GM23338 (cell line): ENCODE results near the gene CPLX4. TPM values are rescaled to one million over a fixed set of nuclear protein-coding genes. Genes with fewer than 3 reads are reported as not detected.

ENCODE experiments used
- ATAC-seq: fragments of 200-7000 bp; cut with Tn5 transposase; 3 replicates; pipeline ENCODE4 v1.9.1; 2020
- DNase-seq: peaks from one replicate; pipeline ENCODE4 v3.0.0-alpha.2; 2015; ENCODE audit warnings: low spot score
- H2AFZ ChIP-seq: fragments of 200-600 bp; sonication (generic); 2 replicates; pipeline ENCODE4 v1.8.0; 2016; ENCODE audit warnings: antibody characterized with exemption, mild to moderate bottlenecking, moderate library complexity
- H3F3A ChIP-seq: fragments of 200-600 bp; sonication (generic); replicated peaks from 2 replicates; pipeline ENCODE4 v1.8.0; 2017; ENCODE audit warnings: antibody characterized with exemption, mixed run types, low read depth
- H3K27ac ChIP-seq: fragments of 200-600 bp; sonication (generic); 2 replicates; pipeline ENCODE4 v1.6.1; 2016; ENCODE audit warnings: low read depth
- H3K27me3 ChIP-seq: fragments of 200-600 bp; sonication (generic); 2 replicates; pipeline ENCODE4 v1.8.0; 2016; ENCODE audit warnings: mild to moderate bottlenecking, mixed run types, moderate library complexity; ENCODE audit not compliant: insufficient read depth
- H3K36me3 ChIP-seq: fragments of 200-600 bp; sonication (generic); 2 replicates; pipeline ENCODE4 v1.8.0; 2016; ENCODE audit warnings: mild to moderate bottlenecking; ENCODE audit not compliant: insufficient read depth
- H3K4me1 ChIP-seq: fragments of 200-600 bp; sonication (generic); 2 replicates; pipeline ENCODE4 v1.8.0; 2016; ENCODE audit warnings: mild to moderate bottlenecking, moderate library complexity; ENCODE audit not compliant: insufficient read depth
- H3K4me2 ChIP-seq: fragments of 200-600 bp; sonication (generic); 2 replicates; pipeline ENCODE4 v1.7.1; 2017; ENCODE audit warnings: mixed run types
- H3K4me3 ChIP-seq: fragments of 200-600 bp; sonication (generic); 2 replicates; pipeline ENCODE4 v1.6.1; 2016; ENCODE audit warnings: mixed run types
- H3K79me2 ChIP-seq: fragments of 200-600 bp; sonication (generic); replicated peaks from 2 replicates; pipeline ENCODE4 v1.8.0; 2017; ENCODE audit warnings: mild to moderate bottlenecking; ENCODE audit not compliant: insufficient read depth
- H3K9me2 ChIP-seq: fragments of 200-600 bp; sonication (generic); 2 replicates; pipeline ENCODE4 v1.8.0; 2017; ENCODE audit not compliant: insufficient read depth
- H4K20me1 ChIP-seq: fragments of 200-600 bp; sonication (generic); replicated peaks from 2 replicates; pipeline ENCODE4 v1.8.0; 2017; ENCODE audit warnings: mild to moderate bottlenecking; ENCODE audit not compliant: insufficient read depth
- H3K27ac Mint-ChIP-seq: 2 replicates; pipeline ENCODE4 v1.8.0; 2020; ENCODE audit warnings: inconsistent platforms, mild to moderate bottlenecking, moderate library complexity, mixed read lengths
- H3K27me3 Mint-ChIP-seq: 3 replicates; pipeline ENCODE4 v1.8.0; 2022; ENCODE audit warnings: low read depth, mild to moderate bottlenecking, moderate library complexity, mixed read lengths, inconsistent platforms; ENCODE audit not compliant: insufficient read depth, poor library complexity
- H3K36me3 Mint-ChIP-seq: 3 replicates; pipeline ENCODE4 v1.8.0; 2021; ENCODE audit warnings: low read depth, mild to moderate bottlenecking, inconsistent platforms, moderate library complexity, mixed read lengths
- H3K4me1 Mint-ChIP-seq: 3 replicates; pipeline ENCODE4 v1.8.0; 2020; ENCODE audit warnings: mild to moderate bottlenecking, inconsistent platforms, mixed read lengths
- H3K4me3 Mint-ChIP-seq: 3 replicates; pipeline ENCODE4 v1.8.0; 2021; ENCODE audit warnings: moderate library complexity, mild to moderate bottlenecking, inconsistent platforms, mixed read lengths
- H3K9me3 Mint-ChIP-seq: 3 replicates; pipeline ENCODE4 v1.8.0; 2020; ENCODE audit warnings: moderate library complexity, mild to moderate bottlenecking, inconsistent platforms, mixed read lengths
- EZH2 ChIP-seq: fragments of 200-600 bp; sonication (generic); IDR thresholded peaks from one replicate; pipeline ENCODE4 v1.8.0; 2017; ENCODE audit warnings: antibody characterized with exemption, mild to moderate bottlenecking, low read depth; ENCODE audit not compliant: unreplicated experiment
- ZNF331 ChIP-seq: fragments of 250-450 bp; sonication (Bioruptor Pico); IDR thresholded peaks from 2 replicates; pipeline ENCODE4 v1.5.0; 2020; ENCODE audit warnings: low read depth, mild to moderate bottlenecking, moderate library complexity
- polyA plus RNA-seq: library from polyadenylated mRNA; unstranded; fragments of >200 nt; fragmentation: Nextera tagmentation; extraction: Ambion mirVana; gene quantifications from 2 replicates; pipeline ENCODE4 v1.2.1, GENCODE V29; 2016
- total RNA-seq: library from RNA; depleted of rRNA; stranded (reverse); fragments of >200 nt; shearing (Covaris generic); gene quantifications from 2 replicates; pipeline ENCODE4 v1.2.3, GENCODE V29; 2014
- TF ChIP-seq, protein P1 (sequence below): fragments of 250-450 bp; sonication (Bioruptor Pico); IDR thresholded peaks from 2 replicates; pipeline ENCODE4 v1.5.0; 2020; ENCODE audit warnings: mild to moderate bottlenecking, moderate library complexity
- TF ChIP-seq, protein P2 (sequence below), 2 experiments: fragments of 200-600 bp in 1 of 2; sonication (generic) in 1 of 2; conservative IDR thresholded peaks; 2 replicates each; pipeline versions ENCODE4 v1.5.1 to v1.6.1; 2016 to 2017; ENCODE audit warnings: antibody characterized with exemption in 2 of 2, low read depth in 2 of 2, mild to moderate bottlenecking in 2 of 2, moderate library complexity in 1 of 2

Gene CPLX4
- total and polyA plus RNA-seq, 2 experiments from 2014 or later: not detected

DNA sequence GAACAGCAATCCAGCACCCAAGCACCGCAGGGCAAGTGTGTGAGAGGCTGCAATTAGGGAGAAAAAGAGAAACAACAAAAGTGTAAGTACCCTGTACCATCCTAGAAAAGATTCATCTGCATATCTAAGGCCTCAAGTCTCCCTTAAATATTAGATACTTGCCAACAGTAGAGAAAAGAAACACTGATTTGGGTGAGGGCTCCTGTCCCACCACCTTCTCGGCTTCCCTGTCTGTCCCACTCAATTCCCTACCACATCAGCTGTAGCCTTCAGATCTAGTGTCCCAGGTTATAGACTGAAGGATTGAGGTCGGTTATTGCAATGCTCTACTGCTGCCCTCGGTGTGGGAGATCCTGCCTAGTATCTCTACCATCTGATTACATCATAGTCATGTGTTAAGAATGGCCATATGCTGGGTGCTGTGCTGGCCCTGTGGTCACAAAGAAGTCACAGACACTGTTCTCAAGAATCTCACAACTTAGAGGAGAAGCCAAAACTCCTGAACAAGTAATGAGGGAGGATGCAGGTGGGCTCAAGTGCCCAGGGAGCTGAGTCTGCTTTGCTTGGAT, 47.7 kb downstream of the CPLX4 start:
- H3K4me1 ChIP-seq: peaks cover 71% of the 10 kb centered on the region
- no peak overlapping the region for H2AFZ ChIP-seq
- Mint-ChIP-seq H3K4me3 (no peak overlapping the region), H3K36me3 (no peaks in the 10 kb centered on the region; the same call in 2 of the 3 replicates), H3K9me3 (peaks cover 3% of the 10 kb centered on the region; the same call in 2 of the 3 replicates), H3K27ac (no peak overlapping the region), H3K27me3 (peaks cover 90% of the 10 kb centered on the region), H3K4me1 (peaks cover 47% of the 10 kb centered on the region)
- no peaks in the 10 kb centered on the region for H3K36me3 ChIP-seq
- ATAC-seq (no peak), DNase-seq (peak; percentile 17)
- H4K20me1 ChIP-seq: peaks cover 34% of the 10 kb centered on the region
- H3K27me3 ChIP-seq: peaks cover 99% of the 10 kb centered on the region
- no peak overlapping the region for H3K27ac ChIP-seq
- TF ChIP-seq EZH2 (peak; percentile 74), ZNF331 (CRISPR knock-in tag) (no peak)
- H3K9me2 ChIP-seq: no peaks in the 10 kb centered on the region
- no peaks in the 10 kb centered on the region for H3K79me2 ChIP-seq
- peaks cover 25% of the 10 kb centered on the region for H3F3A ChIP-seq
- peak overlapping the region; percentile 61 for H3K4me2 ChIP-seq
- peak overlapping the region; percentile 13 for H3K4me3 ChIP-seq

DNA sequence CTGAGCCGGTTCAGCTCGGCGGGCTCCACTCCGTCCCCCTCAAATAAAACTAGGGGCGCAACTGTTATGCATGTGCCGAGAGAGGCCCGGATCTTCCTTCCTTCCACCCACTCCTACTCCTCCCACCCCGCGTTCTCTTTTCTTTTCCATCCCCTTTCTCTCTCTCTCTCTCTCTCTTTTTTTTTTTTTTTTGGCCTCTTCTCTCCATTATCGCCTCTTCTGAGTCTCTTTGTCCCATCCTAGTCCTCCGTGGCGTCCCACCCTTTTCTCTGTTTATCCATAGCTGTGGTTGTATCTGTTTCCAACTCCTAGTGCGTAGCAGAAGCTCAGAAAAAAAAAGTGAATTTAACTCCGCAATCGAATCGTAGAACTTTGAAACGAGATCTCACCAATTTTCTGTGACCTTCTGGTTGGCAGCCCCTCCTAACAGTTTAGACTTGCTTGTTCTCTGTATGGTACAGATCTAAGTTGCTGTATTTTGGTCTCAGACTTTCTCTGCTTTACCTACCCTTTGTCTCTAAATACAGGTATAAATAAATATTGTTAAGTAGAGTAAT, 48.8 kb downstream of the CPLX4 start:
- H3K4me3 Mint-ChIP-seq: peak overlapping the region; percentile 74
- H3K36me3 Mint-ChIP-seq: no peaks in the 10 kb centered on the region; the same call in 2 of the 3 replicates
- Histone ChIP-seq H3K4me2 (peak overlapping the region; percentile 87), H3K36me3 (no peaks in the 10 kb centered on the region), H4K20me1 (peaks cover 26% of the 10 kb centered on the region), H3K27me3 (peaks cover 99% of the 10 kb centered on the region), H3F3A (peaks cover 25% of the 10 kb centered on the region), H3K9me2 (no peaks in the 10 kb centered on the region), H2AFZ (peak overlapping the region; percentile 90), H3K4me1 (peaks cover 62% of the 10 kb centered on the region), H3K27ac (no peak overlapping the region), H3K4me3 (peak overlapping the region; percentile 69), H3K79me2 (no peaks in the 10 kb centered on the region)
- peaks cover 3% of the 10 kb centered on the region; the same call in 2 of the 3 replicates for H3K9me3 Mint-ChIP-seq
- no peak overlapping the region for H3K27ac Mint-ChIP-seq
- peaks cover 90% of the 10 kb centered on the region for H3K27me3 Mint-ChIP-seq
- TF ChIP-seq, protein P1, sequence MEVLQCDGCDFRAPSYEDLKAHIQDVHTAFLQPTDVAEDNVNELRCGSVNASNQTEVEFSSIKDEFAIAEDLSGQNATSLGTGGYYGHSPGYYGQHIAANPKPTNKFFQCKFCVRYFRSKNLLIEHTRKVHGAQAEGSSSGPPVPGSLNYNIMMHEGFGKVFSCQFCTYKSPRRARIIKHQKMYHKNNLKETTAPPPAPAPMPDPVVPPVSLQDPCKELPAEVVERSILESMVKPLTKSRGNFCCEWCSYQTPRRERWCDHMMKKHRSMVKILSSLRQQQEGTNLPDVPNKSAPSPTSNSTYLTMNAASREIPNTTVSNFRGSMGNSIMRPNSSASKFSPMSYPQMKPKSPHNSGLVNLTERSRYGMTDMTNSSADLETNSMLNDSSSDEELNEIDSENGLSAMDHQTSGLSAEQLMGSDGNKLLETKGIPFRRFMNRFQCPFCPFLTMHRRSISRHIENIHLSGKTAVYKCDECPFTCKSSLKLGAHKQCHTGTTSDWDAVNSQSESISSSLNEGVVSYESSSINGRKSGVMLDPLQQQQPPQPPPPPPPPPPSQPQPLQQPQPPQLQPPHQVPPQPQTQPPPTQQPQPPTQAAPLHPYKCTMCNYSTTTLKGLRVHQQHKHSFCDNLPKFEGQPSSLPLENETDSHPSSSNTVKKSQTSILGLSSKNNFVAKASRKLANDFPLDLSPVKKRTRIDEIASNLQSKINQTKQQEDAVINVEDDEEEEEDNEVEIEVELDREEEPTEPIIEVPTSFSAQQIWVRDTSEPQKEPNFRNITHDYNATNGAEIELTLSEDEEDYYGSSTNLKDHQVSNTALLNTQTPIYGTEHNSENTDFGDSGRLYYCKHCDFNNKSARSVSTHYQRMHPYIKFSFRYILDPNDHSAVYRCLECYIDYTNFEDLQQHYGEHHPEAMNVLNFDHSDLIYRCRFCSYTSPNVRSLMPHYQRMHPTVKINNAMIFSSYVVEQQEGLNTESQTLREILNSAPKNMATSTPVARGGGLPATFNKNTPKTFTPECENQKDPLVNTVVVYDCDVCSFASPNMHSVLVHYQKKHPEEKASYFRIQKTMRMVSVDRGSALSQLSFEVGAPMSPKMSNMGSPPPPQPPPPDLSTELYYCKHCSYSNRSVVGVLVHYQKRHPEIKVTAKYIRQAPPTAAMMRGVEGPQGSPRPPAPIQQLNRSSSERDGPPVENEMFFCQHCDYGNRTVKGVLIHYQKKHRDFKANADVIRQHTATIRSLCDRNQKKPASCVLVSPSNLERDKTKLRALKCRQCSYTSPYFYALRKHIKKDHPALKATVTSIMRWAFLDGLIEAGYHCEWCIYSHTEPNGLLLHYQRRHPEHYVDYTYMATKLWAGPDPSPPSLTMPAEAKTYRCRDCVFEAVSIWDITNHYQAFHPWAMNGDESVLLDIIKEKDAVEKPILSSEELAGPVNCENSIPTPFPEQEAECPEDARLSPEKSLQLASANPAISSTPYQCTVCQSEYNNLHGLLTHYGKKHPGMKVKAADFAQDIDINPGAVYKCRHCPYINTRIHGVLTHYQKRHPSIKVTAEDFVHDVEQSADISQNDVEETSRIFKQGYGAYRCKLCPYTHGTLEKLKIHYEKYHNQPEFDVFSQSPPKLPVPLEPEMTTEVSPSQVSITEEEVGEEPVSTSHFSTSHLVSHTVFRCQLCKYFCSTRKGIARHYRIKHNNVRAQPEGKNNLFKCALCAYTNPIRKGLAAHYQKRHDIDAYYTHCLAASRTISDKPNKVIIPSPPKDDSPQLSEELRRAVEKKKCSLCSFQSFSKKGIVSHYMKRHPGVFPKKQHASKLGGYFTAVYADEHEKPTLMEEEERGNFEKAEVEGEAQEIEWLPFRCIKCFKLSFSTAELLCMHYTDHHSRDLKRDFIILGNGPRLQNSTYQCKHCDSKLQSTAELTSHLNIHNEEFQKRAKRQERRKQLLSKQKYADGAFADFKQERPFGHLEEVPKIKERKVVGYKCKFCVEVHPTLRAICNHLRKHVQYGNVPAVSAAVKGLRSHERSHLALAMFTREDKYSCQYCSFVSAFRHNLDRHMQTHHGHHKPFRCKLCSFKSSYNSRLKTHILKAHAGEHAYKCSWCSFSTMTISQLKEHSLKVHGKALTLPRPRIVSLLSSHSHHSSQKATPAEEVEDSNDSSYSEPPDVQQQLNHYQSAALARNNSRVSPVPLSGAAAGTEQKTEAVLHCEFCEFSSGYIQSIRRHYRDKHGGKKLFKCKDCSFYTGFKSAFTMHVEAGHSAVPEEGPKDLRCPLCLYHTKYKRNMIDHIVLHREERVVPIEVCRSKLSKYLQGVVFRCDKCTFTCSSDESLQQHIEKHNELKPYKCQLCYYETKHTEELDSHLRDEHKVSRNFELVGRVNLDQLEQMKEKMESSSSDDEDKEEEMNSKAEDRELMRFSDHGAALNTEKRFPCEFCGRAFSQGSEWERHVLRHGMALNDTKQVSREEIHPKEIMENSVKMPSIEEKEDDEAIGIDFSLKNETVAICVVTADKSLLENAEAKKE: no peak
- TF ChIP-seq EZH2: peak; percentile 92
- TF ChIP-seq, protein P2, sequence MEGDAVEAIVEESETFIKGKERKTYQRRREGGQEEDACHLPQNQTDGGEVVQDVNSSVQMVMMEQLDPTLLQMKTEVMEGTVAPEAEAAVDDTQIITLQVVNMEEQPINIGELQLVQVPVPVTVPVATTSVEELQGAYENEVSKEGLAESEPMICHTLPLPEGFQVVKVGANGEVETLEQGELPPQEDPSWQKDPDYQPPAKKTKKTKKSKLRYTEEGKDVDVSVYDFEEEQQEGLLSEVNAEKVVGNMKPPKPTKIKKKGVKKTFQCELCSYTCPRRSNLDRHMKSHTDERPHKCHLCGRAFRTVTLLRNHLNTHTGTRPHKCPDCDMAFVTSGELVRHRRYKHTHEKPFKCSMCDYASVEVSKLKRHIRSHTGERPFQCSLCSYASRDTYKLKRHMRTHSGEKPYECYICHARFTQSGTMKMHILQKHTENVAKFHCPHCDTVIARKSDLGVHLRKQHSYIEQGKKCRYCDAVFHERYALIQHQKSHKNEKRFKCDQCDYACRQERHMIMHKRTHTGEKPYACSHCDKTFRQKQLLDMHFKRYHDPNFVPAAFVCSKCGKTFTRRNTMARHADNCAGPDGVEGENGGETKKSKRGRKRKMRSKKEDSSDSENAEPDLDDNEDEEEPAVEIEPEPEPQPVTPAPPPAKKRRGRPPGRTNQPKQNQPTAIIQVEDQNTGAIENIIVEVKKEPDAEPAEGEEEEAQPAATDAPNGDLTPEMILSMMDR (conservative IDR thresholded peaks at IDR 0.05; ENCODE audit: low read depth in 2 of 2): no peak
- ATAC-seq: no peak
- H3K4me1 Mint-ChIP-seq: peaks cover 39% of the 10 kb centered on the region
- DNase-seq: no peak
